Measurements from ENCODE around the gene SCGB1D4.

Gene SCGB1D4

DNA sequence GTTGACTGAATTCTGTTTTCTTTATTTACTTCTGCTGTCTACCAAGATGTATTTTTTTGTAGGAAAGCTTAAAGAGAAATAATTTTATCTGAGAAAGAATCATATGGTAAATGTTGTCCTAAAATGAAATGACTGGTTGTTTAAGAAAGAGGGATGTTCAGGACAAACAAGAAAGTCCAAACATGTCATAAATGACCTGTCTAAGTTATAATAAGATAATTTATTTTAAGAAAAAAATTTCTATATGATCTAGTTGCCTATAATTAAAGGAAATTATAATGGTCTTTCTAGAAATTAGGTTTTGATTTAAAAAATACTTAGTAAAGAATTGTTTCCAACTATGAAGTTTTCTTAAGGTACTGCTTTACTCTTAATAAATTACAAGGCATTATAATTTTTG, 18.4 kb downstream of the SCGB1D4 start:
- in situ Hi-C loops (cut with MboI; ENCODE audit: low sequenced_read_pairs), result no loop called here

DNA sequence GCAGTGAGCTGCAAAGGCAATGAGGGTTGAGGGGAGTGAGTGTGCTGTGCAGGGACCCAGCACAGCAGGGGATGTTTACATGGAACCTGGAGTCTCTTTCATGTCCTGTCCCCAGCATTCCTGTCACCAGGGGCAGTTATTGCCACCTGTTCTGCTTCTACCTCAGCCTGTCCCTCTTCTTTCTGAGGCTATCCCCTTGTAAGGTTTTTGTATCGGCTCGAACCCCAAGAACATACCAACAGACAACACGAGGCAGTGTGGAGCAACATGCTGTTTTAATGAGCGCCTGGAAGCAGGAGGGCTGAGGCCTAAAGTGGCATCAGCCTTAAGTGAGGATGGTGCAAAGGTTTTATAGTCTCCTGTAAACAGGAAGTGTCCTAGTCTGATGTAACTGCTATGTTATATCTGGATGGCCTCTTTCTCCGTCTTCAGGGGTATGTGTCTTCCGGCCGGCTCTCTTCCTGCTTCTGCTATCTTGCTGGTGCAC, 25.0 kb downstream of the SCGB1D4 start:
- in situ Hi-C loops (cut with MboI; ENCODE audit: low sequenced_read_pairs), result no loop called here

DNA sequence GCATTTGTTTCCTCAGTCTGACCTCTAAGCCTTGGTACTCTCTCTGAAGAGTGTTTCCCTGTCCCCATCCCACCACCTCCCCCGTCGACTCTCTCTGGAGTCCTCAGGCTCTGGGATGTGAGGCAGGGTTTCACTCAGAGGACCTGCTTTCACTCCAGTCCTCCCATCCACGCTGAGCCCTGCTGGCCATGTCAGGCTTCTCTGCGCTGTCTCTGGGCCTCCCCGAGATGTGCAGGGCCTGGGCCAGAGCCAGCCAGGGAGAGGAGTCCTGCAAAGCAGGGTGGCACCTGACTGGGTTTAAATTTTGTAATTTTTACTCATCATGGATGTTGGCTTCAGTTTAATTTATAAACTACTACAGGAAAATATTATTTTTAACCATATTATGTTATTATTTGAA, 25.6 kb downstream of the SCGB1D4 start:
- in situ Hi-C loops (cut with MboI; ENCODE audit: low sequenced_read_pairs), result no loop called here

DNA sequence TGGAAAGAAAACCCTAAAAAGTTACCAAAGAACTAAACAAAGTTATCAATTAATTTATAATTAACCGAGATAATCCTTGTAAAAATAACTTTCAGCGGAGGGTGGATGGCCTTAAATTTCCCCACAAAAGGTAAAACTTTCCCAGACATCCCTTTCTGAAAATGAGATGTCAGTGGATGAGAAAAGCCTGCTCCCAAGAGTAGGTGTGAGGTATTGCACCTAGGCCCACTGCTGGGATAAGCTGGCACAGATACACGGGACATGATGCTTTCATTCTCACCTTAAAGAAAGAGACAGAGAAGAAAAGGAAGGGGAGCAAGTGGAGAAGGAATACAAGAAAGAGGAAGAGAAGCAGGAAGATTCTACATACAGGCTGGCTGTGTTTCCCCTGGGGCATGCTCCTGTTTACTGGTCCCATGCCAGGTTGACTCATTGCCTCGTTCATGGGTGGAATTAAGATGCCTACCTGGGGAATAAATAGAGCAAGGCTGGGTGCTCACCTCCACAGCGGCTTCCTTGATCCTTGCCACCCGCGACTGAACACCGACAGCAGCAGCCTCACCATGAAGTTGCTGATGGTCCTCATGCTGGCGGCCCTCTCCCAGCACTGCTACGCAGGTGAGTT, 29.1 kb downstream of the SCGB1D4 start, which contains the start of gene SCGB2A2:
SCGB2A2 (plus strand) TSS at position 505 of the 625 bp plus-strand sequence; CDS start at position 564, 59 bp downstream.
- in situ Hi-C loops (cut with MboI; ENCODE audit: low sequenced_read_pairs), result no loop called here

DNA sequence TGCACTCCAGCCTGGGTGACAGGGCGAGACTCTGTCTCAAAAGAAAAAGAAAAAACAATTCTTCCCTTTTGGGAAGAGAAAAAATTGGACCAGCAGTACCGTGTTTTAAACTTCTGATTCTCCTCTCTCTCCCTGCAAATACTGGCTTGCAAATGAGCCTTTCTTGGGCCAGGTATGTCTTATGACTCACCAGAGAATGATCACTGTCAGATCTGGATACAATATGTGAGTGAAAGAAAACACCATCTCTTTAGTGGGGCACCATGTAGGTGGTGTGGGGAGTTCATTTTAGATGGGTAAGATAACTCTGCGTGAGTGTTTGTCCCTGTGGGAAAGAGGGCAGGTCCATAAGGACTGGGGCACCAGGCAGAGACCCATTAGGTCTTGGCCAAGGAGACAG, 31.3 kb downstream of the SCGB1D4 start:
- in situ Hi-C loops (cut with MboI; ENCODE audit: low sequenced_read_pairs), result no loop called here

DNA sequence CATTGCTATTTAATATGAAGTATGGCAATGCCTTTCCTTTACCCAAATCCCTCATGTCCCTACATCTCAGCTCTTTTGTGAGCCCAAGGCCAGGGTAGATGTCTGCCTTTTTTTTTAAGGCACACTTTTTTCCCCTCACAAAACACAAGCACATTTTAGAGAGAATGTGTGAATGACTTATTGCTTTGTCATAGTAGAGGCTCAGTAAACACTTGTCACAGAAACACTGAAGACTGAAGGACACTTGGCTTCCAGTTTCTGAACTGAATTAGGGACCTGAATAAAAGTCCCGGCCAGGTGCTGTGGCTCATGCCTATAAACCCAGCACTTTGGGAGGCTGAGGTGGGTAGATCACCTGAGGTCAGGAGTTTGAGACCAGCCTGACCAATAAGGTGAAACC, 31.8 kb downstream of the SCGB1D4 start:
- in situ Hi-C loops (cut with MboI; ENCODE audit: low sequenced_read_pairs), result no loop called here

DNA sequence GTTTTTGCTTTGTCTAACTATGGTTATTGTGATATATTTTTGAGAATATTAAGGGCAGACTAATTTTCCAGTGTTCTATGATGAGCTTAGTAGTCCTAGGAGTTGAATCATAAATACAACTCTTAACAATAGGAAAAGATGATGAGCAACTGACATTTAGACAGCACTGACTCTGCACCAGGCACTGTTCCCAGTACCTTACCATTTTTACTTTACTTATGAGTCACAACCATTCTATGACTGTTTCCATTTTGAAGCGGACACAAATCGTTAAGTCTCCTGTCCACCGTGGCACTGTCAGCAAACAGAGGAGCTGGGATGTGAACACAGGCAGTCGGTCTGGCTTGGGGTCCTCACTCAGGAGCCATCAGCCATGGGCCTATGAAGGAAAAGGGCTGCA, 32.3 kb downstream of the SCGB1D4 start:
- in situ Hi-C loops (cut with MboI; ENCODE audit: low sequenced_read_pairs), result no loop called here

DNA sequence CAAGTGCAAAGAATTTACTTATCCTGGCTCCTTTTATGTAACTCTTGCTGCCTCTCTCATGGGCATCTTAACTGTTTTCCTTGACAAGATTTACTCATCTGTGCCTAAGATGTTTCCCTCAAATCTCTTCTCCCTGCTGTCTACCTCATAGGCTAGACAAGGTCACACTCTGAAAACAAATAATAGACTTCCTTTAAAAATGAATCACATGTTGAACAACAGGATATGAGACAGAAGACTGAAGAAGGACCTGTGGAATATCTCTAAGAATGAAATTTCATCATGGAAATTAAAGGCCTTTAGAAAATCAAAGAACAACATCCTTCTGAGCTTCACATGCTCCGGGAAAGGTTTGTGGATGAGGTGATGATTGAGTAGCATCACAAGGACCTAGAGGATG, 34.9 kb downstream of the SCGB1D4 start:
- in situ Hi-C loops (cut with MboI; ENCODE audit: low sequenced_read_pairs), result no loop called here

DNA sequence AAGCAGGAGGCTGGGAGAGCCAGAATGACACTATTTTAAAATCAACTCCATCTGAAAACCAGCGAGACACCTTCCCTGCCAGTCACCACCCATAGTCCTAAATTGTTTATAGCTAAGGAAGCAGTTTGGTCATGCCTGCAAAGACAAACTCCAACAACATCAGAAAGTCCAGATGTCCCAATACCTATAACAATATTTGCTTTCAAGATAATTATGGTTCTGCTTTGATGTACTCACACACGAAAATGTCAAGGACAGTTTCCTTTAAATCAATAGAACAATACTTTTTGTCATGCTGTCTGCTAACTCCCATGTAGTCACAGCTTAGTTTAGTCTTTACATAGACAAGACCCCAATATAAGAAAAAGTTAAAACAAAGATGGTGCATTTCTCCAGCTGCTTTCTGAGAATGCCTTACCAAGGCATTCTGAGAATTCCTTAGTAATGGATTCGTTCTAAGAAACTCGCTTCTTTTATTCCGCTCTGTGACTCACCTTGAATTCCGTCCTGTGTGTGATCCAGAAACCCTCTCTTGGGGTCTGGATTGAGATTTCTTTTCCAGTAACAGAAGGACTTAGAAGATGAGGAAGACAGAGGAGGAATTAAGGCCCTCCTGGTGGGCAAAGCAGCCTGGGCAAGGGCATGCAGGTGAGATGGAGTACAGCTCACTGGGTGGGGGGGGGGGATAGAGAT, 38.5 kb downstream of the SCGB1D4 start:
- in situ Hi-C loops (cut with MboI; ENCODE audit: low sequenced_read_pairs), result no loop called here

DNA sequence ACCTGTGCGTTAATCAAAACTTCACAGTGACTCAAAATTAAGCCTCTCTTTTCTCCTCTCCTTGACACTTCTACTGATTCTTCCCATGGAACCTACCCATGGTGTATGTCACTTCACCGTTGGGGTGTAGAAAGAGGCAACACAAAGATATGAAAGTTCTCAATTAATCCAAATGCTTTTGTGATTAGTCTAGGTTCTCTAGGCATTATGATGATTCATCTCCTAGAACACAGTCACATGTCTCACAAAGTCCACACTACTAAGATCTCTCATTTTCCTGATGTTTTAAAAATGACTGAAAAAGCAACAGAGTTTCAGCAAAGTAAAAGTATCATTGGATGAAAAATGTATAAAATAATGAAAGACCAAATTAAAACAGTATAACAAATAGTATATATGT, 42.6 kb downstream of the SCGB1D4 start:
- in situ Hi-C loops (cut with MboI; ENCODE audit: low sequenced_read_pairs), result no loop called here

DNA sequence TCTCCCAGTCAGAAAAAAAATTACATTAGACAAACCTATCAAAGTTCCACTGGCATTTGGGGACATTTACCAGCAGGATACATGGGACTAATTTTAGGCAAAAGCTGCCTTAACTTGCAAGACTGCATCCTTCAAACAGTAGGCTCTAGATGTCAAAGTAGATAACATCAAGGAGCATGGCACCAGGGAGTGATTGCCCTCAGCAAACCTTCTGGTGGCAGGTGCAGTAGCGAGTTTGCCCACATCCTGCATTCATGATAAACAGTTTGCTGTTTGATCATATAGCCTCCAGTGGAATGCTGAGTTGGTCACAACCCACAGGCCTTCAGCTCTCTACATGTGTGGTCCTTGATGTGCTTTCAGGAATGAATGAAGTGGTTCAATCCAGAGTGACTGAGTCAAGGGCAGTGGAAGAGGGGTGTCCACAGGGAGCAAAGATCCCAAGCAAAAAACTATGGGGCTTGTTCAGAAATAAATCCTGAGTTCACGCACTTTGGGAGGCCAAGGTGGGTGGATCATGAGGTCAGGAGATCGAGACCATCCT, 44.8 kb downstream of the SCGB1D4 start:
- in situ Hi-C loops (cut with MboI; ENCODE audit: low sequenced_read_pairs), result no loop called here

DNA sequence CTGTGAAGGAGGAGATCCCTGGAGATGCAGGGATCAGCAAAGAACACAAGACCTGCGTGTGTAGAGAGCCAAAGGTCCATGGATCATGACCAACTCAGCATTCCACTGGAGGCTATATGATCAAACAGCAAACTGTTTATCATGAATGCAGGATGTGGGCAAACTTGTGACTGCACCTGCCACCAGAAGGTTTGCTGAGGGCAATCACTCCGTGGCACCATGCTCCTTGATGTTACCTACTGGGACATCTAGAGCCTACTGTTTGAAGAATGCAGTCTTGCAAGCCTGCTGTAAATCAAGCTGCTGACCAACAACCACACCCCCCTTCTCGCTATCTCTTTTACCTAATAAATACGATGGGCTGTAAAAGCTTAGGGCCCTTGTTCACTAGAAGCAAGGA, 47.2 kb downstream of the SCGB1D4 start:
- in situ Hi-C loops (cut with MboI; ENCODE audit: low sequenced_read_pairs), result no loop called here

Measured in HL-60/S4 treated with retinoic acid at 250 ng/mL for 4 days and 3 days (cell line).